GM18858 (cell line): ENCODE data around the gene EBF4.
"Not testable (repeated sequence)": the region's sequence is repeated elsewhere in the genome, so short reads cannot be mapped to it uniquely, and the experiment has no call there.

Experiments used
- ATAC-seq: cut with Tn5 transposase; IDR thresholded peaks from one replicate; pipeline ENCODE4 v1.9.1; 2021; ENCODE audit not compliant: unreplicated experiment

The EBF4 gene

DNA sequence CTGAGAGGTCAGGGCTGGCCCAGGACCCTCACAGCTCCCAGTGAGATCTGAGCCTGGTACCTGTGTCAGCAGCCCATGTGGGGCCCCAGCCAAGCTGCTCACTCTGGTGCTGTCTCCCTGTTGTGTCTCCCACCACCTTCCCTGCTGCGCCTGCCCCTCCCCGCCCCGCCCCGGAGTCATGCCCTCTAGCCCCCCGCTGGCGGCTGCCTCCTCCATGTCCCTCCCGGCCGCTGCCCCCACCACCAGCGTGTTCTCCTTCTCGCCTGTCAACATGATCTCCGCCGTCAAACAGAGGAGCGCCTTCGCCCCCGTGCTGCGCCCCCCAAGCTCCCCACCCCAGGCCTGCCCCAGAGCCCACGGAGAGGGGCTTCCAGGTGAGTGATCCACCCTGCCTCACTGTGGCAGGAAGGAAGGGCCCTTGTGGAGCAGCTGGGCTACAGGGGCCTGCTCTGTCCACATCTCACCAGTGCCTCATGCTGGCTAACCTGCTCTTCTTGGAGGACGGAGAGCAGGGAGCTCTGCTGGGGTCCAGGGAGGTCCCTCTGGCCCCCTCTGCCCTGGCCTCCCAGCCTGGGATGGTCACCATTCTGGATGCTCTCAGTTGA is 63.0 kb downstream of the EBF4 start:
- ATAC-seq = no peak

DNA sequence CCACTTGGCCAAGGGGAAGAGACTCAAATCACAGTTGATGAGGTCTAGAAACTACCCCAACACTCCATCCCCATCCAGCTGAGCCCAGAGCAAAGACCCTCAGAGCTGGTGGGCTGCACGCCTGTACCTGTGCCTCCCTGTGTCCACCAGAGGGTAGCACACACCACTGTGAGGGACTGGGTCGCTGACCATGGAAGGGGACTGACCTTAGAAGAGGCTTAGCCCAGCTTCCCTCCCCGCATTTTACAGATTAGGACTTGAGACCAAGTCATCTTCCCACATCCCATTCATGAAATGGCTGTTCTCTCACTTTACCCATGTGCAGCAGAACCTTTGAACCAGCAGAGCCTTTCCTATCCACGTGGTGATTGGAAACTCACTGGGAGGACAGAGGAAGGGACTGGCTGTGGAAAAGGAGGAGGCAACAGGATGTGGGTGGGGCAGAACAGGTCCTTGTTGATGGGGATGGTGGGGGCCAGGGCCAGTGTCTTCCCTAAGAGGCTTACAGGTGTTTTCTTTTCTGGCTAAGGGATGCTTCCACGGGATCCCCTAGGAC is 63.6 kb downstream of the EBF4 start:
- no peak for ATAC-seq

GRCh38 chr20:2757001-2757400 is 64.4 kb downstream of the EBF4 start:
- ATAC-seq = no peak

- ATAC-seq = no peak
These were observed 65.4 kb downstream of the EBF4 start for GRCh38 chr20:2757969-2758368.

DNA sequence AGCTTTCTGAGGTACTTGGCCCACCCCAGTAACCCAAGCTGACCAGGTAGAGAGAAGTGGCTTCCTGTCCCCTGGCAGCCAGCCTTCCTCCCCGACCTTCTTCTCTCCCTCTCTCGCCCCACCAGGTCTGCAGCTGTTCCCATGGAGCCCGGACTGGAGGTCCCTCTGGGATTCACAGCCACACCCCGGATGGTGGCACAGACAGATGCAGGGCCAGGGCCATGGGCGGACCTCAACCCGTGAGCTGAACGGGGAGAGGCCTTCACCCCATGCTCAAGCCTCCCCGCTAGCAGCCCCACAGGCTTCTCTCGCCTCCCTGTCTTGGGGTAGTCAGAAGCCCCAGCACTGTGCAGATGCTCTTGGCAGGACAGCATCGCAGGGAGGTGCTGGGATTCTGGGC is 66.6 kb downstream of the EBF4 start:
- no peak for ATAC-seq

- no peak for ATAC-seq
These were observed 67.2 kb downstream of the EBF4 start for GRCh38 chr20:2759603-2760296.

DNA sequence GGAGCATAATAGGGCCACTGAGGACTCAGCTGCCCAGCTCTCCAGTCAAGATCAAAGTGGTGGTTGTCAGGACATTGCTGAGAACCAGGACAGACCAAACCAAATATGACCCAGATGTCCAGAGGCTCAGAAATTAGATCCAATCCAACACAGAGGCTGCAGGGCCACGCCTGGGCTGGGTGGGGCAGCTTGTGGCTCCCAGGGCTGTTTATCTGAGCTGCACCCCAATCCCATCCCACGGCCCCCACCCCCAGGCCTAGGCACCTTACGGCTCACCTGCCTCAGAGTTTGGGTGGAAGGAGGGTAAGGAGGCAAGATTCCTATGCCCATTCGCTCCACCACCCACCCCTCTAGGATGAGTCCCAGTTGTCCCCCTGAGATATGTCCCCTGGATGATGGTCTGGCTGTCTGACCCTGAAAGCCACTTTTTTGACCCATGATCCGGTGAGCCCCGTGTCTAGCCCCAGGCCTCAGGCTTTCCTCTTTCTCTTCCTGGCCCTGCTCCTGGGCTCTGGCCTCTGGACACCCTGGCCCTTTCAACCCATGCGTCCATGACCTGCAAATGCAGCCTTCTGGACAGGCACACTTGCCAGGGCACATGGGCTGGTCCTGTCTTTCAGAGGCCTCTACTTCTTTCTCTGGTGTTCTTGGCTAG is 67.8 kb downstream of the EBF4 start:
- ATAC-seq = no peak

DNA sequence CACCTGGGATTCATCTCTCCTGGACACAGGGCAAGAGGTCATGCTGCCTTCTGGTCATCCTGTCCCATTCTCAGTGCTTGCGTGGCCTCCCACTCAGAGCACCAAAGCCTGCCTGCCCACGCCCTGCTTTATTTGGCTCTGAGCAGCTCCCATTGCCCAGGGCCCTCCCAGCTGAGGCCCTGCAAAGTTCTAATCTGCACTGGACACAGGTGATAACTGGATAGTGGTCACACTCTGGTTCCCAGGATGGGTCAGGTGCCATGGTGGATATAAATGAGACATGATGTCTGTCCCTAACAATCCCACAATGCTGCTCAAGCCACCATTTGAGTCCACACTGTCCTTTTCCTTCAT is 68.3 kb downstream of the EBF4 start:
- ATAC-seq = no peak

- no peak for ATAC-seq
These were observed 69.3 kb downstream of the EBF4 start for GRCh38 chr20:2761885-2762284.

GRCh38 chr20:2762578-2763131 is 70.1 kb downstream of the EBF4 start:
- no peak for ATAC-seq

DNA sequence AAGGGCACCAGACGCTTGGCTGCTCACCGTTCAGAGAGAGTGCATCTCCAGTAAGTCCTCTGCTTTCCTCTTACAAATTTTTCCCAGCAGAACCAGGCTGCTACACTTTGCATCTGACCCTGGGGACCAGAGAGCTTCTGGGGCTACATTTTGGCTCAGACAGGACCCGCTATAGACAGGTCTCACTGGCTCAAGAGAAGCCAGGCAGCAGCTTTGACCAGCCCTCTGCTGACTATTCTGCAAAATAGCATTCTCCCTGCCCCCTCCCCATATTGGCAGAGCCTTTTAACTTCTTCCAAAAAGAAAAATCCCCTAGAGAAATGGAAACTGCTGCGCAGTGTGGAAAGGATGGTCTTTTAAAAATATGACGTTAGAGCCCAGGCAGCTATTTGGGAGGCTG is 70.6 kb downstream of the EBF4 start:
- no peak for ATAC-seq

DNA sequence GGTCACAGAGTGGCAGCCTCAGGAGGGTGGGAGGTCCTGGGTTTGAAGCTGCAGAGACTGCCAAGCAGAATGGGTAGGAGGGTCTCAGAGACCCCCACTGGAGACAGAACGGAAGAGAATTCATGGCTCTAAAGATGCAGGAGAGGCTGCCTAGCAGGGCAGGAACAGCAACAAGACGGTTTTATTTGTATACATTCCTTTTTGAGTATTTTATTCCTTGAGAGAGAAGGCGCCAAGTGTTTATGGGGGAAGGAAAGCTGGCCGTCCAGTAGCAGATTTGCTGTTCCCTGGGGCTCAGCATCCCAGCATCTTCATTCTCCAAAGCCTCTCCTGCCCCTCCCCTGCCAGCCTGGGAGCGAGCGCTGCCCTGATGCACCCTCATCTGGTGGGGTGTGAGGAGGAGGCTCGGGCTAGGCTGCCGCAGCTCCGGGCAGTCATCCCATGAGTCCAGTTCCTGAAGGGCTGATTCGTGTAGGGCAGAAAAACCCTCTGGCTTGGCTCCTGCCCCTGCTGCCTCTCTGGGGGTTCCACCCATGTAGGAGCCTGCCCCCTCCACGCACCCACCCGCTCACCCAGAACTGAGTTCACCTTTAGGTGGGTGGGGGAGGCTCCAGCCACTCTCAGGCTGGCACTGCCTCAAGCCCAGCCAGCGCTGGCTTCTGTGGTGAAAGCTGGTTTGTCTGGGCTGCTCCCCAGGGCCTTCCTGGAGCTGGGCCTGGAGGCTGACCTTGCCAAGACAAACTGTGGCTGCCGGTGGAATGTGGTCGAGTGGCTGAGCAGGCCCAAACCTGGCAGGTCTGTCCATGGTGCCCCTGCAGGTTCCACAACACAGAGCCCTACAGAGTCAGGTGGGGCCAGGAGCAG is 75.4 kb downstream of the EBF4 start:
- ATAC-seq = no peak

DNA sequence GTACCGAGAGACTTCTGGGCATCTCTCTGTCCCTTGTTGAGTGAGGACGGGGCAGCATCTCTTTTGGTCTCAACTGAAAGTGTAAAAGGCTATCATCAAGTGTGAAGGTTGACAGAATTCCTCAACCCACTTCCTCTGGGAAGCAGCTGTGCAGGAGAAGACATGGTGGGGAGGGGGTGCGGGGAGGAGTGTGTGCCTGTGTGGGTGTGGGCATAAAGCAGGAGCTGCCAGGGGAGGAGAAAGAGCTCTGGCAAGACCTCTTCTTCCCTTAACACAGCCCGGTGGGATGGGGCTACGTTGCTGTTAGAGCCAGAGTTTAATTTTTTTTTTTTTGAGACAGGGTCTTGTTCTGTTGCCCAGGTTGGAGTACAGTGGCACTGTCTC is 76.0 kb downstream of the EBF4 start:
- ATAC-seq = no peak

- not testable (repeated sequence) for ATAC-seq
These were observed 77.5 kb downstream of the EBF4 start for GRCh38 chr20:2770091-2770490.

GRCh38 chr20:2771631-2772080 is 79.1 kb downstream of the EBF4 start:
- ATAC-seq = no peak

DNA sequence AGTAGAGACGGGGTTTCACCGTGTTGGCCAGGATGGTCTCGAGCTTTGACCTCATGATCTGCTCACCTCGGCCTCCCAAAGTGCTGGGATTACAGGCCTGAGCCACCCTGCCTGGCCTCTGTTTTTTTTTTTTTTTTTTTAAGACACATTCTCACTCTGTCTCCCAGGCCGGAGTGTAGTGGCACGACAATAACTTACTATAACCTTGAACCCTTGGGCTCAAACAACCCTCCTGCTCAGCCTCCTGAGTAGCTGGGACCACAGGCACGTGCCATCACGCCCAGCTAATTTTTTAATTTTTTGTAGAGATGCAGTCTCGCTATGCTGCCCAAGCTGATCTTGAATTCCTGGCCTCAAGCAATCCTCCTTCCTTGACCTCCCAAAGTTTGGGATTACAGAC is 81.2 kb downstream of the EBF4 start:
- no peak for ATAC-seq

GRCh38 chr20:2775139-2775538 is 82.6 kb downstream of the EBF4 start:
- no peak for ATAC-seq

DNA sequence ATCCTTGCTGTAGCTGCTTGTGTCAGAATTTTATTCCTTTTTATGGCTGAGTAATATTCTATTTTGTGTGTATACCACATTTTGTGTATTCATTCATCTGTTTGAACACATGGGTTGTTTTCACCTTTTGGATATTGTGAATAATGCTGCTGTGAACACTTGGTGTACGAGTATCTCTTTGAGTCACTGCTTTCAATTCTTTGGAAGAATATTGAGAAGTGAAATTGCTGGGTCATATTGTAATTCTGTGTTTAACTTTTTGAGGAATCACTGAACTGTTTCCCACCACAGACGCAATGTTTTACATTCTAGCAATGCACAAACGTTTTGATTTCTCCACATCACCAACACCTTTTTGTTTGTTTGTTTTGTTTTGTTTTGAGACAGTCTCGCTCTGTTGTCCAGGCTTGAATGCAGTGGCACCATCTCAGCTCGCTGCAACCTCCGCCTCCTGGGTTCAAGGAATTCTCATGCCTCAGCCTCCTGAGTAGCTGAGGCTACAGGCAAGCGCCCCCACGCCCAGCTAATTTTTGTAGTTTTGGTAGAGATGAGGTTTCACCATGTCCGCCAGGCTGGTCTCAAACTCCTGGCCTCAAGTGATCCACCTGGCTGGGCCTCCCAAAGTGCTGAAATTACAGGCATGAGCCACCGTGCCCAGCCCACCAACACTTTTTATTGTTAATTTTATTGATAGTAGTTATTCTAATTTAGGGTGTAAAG is 86.2 kb downstream of the EBF4 start:
- no peak for ATAC-seq

DNA sequence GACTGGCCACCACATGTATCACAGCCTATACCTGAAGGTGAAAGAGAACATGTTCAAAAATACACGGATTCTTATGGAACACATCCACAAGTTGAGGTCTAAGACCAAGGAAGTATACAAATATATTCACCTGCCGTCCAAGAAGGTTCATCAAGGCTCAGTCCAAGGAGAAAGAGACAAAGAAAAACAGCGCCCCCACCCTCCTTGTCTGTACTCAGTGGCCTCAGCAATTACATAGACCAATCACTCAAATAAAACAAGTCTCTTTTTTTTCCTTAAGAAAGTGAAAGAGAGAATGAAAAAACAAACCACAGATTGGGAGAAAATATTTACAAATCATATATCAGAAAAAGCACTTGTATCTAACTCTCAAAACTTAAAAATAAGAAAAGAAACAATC is 88.4 kb downstream of the EBF4 start:
- no peak for ATAC-seq

DNA sequence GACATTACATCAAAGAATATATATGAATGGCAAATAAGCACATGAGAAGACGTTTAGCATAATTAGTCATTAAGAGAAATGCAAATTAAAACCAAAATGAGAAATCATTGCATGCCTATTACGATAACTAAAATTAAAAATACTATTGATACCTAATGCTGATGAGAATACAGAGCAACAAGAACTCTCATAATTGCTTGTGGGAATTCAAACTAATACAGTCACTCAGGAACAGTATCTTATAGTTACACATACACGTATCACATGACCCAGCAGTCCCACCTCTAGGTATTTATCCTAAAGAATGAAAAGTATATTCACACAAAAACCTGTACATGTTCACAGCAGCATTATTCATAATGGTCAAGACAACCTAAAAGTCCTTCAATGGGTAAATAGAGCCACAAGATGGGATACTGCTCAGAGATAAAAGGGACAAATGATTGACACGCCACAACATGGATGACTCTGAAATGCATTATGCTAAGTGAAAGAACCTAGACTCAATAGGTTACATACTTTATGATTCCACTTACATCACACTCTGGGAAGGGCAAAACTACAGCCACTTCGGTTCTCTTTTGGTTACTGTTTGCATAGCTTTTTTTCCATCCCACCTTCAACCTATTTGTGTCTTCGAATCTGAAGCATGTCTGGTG is 91.5 kb downstream of the EBF4 start:
- no peak for ATAC-seq
